ENCODE results near the gene ZNF441. TPM values are rescaled to one million over a fixed set of nuclear protein-coding genes. Genes with fewer than 3 reads are reported as not detected.

Gene ZNF441
- total and polyA plus RNA-seq, 10 of the 15 experiments (the other 5 are each of a cell fraction or from before 2014, with no cell fraction given), result 1.0 to 9.4 (median 4.3) TPM

DNA sequence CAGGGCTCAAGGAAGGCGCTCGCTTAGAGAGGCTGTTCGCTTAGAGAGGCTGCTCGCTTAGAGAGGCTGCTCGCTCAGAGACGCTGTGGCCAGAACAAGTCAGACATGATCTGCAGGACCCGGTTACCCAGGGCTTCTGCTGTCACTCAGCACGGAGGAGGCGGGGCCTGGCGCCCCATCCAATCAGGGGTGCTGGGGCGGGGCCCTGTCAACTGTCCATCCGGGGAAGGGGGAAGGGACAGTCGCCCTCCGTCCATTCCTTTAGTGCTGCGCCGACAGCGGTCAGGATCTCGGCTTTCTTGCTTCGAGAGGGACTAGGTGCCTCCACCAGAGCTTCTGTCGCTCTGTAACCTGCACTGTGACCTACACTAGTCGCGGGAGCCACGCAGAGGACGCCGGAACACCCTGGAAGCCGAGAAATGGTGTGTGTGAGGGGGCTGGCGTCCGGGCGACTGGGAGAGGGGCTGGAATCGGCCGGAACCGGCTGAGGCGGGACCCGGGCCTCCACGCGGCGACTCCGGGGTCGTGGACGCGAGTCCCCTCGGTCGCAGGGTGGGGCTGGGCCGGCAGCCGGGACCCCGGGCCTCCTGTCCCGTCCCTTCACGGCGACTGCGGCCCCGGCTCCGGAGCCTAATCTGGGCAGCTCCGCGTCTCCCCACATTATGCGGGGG, 47.4 kb downstream of the ZNF441 start, which contains the start of gene ZNF440 (continued):
- TF ChIP-seq, protein P1, sequence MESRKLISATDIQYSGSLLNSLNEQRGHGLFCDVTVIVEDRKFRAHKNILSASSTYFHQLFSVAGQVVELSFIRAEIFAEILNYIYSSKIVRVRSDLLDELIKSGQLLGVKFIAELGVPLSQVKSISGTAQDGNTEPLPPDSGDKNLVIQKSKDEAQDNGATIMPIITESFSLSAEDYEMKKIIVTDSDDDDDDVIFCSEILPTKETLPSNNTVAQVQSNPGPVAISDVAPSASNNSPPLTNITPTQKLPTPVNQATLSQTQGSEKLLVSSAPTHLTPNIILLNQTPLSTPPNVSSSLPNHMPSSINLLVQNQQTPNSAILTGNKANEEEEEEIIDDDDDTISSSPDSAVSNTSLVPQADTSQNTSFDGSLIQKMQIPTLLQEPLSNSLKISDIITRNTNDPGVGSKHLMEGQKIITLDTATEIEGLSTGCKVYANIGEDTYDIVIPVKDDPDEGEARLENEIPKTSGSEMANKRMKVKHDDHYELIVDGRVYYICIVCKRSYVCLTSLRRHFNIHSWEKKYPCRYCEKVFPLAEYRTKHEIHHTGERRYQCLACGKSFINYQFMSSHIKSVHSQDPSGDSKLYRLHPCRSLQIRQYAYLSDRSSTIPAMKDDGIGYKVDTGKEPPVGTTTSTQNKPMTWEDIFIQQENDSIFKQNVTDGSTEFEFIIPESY (IDR thresholded peaks at IDR 0.05), result no peak
- TF ChIP-seq SMC3 (IDR thresholded peaks at IDR 0.05; ENCODE audit: borderline replicate concordance, low read length), result no peak
- peak; percentile 89 for TF ChIP-seq POLR2AphosphoS5 (IDR thresholded peaks at IDR 0.05; ENCODE audit: low read length)
- TF ChIP-seq, protein P2, sequence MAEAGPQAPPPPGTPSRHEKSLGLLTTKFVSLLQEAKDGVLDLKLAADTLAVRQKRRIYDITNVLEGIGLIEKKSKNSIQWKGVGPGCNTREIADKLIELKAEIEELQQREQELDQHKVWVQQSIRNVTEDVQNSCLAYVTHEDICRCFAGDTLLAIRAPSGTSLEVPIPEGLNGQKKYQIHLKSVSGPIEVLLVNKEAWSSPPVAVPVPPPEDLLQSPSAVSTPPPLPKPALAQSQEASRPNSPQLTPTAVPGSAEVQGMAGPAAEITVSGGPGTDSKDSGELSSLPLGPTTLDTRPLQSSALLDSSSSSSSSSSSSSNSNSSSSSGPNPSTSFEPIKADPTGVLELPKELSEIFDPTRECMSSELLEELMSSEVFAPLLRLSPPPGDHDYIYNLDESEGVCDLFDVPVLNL (IDR thresholded peaks at IDR 0.05; ENCODE audit: low read depth, low read length), result no peak
- no peak for TF ChIP-seq IKZF2 (IDR thresholded peaks at IDR 0.05)
- no peak for TF ChIP-seq WRNIP1 (IDR thresholded peaks at IDR 0.05; ENCODE audit: borderline replicate concordance, low read depth, low read length)
- no peak for TF ChIP-seq MEF2A (IDR thresholded peaks at IDR 0.05; ENCODE audit: insufficient read depth, low read depth, low read length)
- peak; percentile 77; the same call in 1 of the 2 replicates for TF ChIP-seq DPF2 (IDR thresholded peaks at IDR 0.05)
- TF ChIP-seq YBX1 (IDR thresholded peaks at IDR 0.05), result no peak
- TF ChIP-seq RFX5 (IDR thresholded peaks at IDR 0.05; ENCODE audit: low read depth, low read length), result no peak; the same call in 1 of the 2 replicates
- TF ChIP-seq HDAC2 (IDR thresholded peaks at IDR 0.05), result no peak
- TF ChIP-seq, protein P3, sequence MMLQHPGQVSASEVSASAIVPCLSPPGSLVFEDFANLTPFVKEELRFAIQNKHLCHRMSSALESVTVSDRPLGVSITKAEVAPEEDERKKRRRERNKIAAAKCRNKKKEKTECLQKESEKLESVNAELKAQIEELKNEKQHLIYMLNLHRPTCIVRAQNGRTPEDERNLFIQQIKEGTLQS (IDR thresholded peaks at IDR 0.05; ENCODE audit: borderline replicate concordance, extremely low read depth, low read depth, low read length), result no peak
- TF ChIP-seq, protein P4, sequence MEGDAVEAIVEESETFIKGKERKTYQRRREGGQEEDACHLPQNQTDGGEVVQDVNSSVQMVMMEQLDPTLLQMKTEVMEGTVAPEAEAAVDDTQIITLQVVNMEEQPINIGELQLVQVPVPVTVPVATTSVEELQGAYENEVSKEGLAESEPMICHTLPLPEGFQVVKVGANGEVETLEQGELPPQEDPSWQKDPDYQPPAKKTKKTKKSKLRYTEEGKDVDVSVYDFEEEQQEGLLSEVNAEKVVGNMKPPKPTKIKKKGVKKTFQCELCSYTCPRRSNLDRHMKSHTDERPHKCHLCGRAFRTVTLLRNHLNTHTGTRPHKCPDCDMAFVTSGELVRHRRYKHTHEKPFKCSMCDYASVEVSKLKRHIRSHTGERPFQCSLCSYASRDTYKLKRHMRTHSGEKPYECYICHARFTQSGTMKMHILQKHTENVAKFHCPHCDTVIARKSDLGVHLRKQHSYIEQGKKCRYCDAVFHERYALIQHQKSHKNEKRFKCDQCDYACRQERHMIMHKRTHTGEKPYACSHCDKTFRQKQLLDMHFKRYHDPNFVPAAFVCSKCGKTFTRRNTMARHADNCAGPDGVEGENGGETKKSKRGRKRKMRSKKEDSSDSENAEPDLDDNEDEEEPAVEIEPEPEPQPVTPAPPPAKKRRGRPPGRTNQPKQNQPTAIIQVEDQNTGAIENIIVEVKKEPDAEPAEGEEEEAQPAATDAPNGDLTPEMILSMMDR (IDR thresholded peaks at IDR 0.05 in 2 of 3, conservative IDR thresholded peaks at IDR 0.05 in 1 of 3; ENCODE audit: control insufficient read depth in 2 of 3, extremely low read depth in 1 of 3, insufficient read depth in 1 of 3, low read depth in 3 of 3, low read length in 3 of 3), result no peak
- no peak for TF ChIP-seq RAD51 (IDR thresholded peaks at IDR 0.05)
- TF ChIP-seq BMI1 (IDR thresholded peaks at IDR 0.05; ENCODE audit: borderline replicate concordance), result no peak
- TF ChIP-seq MEF2B (IDR thresholded peaks at IDR 0.05; ENCODE audit: partially characterized antibody, poor library complexity, severe bottlenecking), result no peak
- TF ChIP-seq POLR2AphosphoS2 (IDR thresholded peaks at IDR 0.05; ENCODE audit: low read depth, low read length), result peak; percentile 77; the same call in 1 of the 2 replicates
- no peak for TF ChIP-seq MTA3 (IDR thresholded peaks at IDR 0.05; ENCODE audit: borderline replicate concordance, low read length)
- no peak for TF ChIP-seq CBX3 (IDR thresholded peaks at IDR 0.05; ENCODE audit: borderline replicate concordance, low read depth)
- no peak for TF ChIP-seq TCF3 (IDR thresholded peaks at IDR 0.05; ENCODE audit: borderline replicate concordance, insufficient read depth, low read depth, low read length)
- TF ChIP-seq ZBED1 (IDR thresholded peaks at IDR 0.05; ENCODE audit: borderline replicate concordance), result no peak
- TF ChIP-seq MYB (IDR thresholded peaks at IDR 0.05; ENCODE audit: borderline replicate concordance, low read depth, low read length), result peak; percentile 53; the same call in 1 of the 2 replicates
- TF ChIP-seq SPI1 (IDR thresholded peaks at IDR 0.05; ENCODE audit: borderline replicate concordance, insufficient read depth, low read depth, low read length), result no peak
- TF ChIP-seq RB1 (IDR thresholded peaks at IDR 0.05; ENCODE audit: borderline replicate concordance), result no peak
- peak; percentile 79 for TF ChIP-seq TAF1 (IDR thresholded peaks at IDR 0.05; ENCODE audit: borderline replicate concordance, low read depth, low read length)
- TF ChIP-seq NRF1 (conservative IDR thresholded peaks at IDR 0.05; ENCODE audit: low read depth, low read length), result no peak
- no peak for TF ChIP-seq MXI1 (IDR thresholded peaks at IDR 0.05; ENCODE audit: low read depth, low read length)
